GM18498 (cell line): Measurements from ENCODE around the gene CDH16.
"Not testable (repeated sequence)": the region's sequence is repeated elsewhere in the genome, so short reads cannot be mapped to it uniquely, and the experiment has no call there.

Experiments used
- ATAC-seq: cut with Tn5 transposase; IDR thresholded peaks from one replicate; pipeline ENCODE4 v1.9.1; 2021; ENCODE audit warnings: mild to moderate bottlenecking, moderate library complexity; ENCODE audit not compliant: unreplicated experiment

The CDH16 gene

GRCh38 chr16:66898207-66898606 lies 20.5 kb downstream of the CDH16 start:
- no peak for ATAC-seq

GRCh38 chr16:66896682-66897081 lies 22.0 kb downstream of the CDH16 start:
- not testable (repeated sequence) for ATAC-seq

GRCh38 chr16:66895999-66896398 lies 22.7 kb downstream of the CDH16 start:
- no peak for ATAC-seq

- ATAC-seq = no peak
Measured at GRCh38 chr16:66895689-66895979, 23.1 kb downstream of the CDH16 start.

- ATAC-seq = no peak
Measured at GRCh38 chr16:66894948-66895688, 23.6 kb downstream of the CDH16 start.

- no peak for ATAC-seq
Measured at GRCh38 chr16:66894055-66894454, 24.6 kb downstream of the CDH16 start.

GRCh38 chr16:66891797-66892196 lies 26.9 kb downstream of the CDH16 start:
- no peak for ATAC-seq

- no peak for ATAC-seq
Measured at GRCh38 chr16:66891360-66891759, 27.3 kb downstream of the CDH16 start.

- ATAC-seq = no peak
Measured at GRCh38 chr16:66890799-66891198, 27.9 kb downstream of the CDH16 start.

GRCh38 chr16:66889622-66890021 lies 29.1 kb downstream of the CDH16 start:
- no peak for ATAC-seq

GRCh38 chr16:66888647-66889615 lies 29.8 kb downstream of the CDH16 start:
- ATAC-seq = no peak

- ATAC-seq = no peak
Measured at GRCh38 chr16:66886914-66887313, 31.8 kb downstream of the CDH16 start.

GRCh38 chr16:66886321-66886720 lies 32.4 kb downstream of the CDH16 start:
- ATAC-seq = no peak

GRCh38 chr16:66885491-66885890 lies 33.2 kb downstream of the CDH16 start:
- no peak for ATAC-seq

- no peak for ATAC-seq
Measured at GRCh38 chr16:66882702-66883101, 36.0 kb downstream of the CDH16 start.

- no peak for ATAC-seq
Measured at GRCh38 chr16:66881964-66882508, 36.6 kb downstream of the CDH16 start.

- no peak for ATAC-seq
Measured at GRCh38 chr16:66881560-66881959, 37.1 kb downstream of the CDH16 start.

GRCh38 chr16:66881014-66881417 lies 37.7 kb downstream of the CDH16 start:
- ATAC-seq = no peak

GRCh38 chr16:66880288-66881013 lies 38.2 kb downstream of the CDH16 start, which contains the start of gene PDP2:
Gene PDP2, plus strand, starts transcription at chr16:66880515. Its CDS starts 3,770 bp downstream, at chr16:66884285.
- peak; percentile 95 for ATAC-seq

GRCh38 chr16:66878067-66878466 lies 40.6 kb downstream of the CDH16 start:
- no peak for ATAC-seq
